ENCODE measurements around the gene POU2F2. TPM values are rescaled to one million over a fixed set of nuclear protein-coding genes. Genes with fewer than 3 reads are reported as not detected.

POU2F2 gene
- polyA plus RNA-seq, 1 experiment = 1.9 TPM

DNA sequence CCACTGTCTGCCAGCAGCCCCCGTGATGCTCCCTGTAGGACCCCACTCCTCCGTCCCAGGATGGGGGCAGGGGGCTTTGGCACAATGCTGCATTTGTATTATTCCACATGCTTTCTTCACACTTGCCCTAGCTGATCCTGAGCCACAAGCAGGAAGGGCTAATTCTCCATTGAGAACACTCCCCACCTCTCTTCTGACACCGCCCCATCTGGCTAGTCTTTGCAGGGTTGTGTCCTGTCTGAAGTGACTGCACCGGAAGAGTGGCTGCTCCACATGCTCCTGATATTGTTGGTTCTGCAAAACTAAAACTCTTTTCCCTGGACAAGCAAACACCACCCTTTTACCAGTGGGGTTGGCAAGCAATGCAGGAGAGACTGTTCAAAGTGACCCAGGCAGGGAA is 38.3 kb downstream of the POU2F2 start:
- TF ChIP-seq, protein P1, sequence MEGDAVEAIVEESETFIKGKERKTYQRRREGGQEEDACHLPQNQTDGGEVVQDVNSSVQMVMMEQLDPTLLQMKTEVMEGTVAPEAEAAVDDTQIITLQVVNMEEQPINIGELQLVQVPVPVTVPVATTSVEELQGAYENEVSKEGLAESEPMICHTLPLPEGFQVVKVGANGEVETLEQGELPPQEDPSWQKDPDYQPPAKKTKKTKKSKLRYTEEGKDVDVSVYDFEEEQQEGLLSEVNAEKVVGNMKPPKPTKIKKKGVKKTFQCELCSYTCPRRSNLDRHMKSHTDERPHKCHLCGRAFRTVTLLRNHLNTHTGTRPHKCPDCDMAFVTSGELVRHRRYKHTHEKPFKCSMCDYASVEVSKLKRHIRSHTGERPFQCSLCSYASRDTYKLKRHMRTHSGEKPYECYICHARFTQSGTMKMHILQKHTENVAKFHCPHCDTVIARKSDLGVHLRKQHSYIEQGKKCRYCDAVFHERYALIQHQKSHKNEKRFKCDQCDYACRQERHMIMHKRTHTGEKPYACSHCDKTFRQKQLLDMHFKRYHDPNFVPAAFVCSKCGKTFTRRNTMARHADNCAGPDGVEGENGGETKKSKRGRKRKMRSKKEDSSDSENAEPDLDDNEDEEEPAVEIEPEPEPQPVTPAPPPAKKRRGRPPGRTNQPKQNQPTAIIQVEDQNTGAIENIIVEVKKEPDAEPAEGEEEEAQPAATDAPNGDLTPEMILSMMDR (IDR thresholded peaks at IDR 0.05; ENCODE audit: low read depth, low read length) = no peak
- no peak overlapping the region for H3K4me3 ChIP-seq (ENCODE audit: low read depth, low read length)
- no peaks in the 10 kb centered on the region; the same call in 1 of the 2 replicates for H3K9me3 ChIP-seq (ENCODE audit: control insufficient read depth, insufficient read depth, low read length)
- CTCF ChIA-PET = interaction anchor here (3.6 kb wide), 1 partner anchor 15 kb away, joined by 16 read pairs; no protein-coding TSS in a partner anchor
- H3K27ac ChIP-seq (ENCODE audit: low read depth, low read length) = no peak overlapping the region
- DNase-seq (ENCODE audit: low read depth, low spot score) = no peak
- no peaks in the 10 kb centered on the region for H3K27me3 ChIP-seq (ENCODE audit: control insufficient read depth, insufficient read depth, low read length)
- POLR2A ChIA-PET = no interaction called here

DNA sequence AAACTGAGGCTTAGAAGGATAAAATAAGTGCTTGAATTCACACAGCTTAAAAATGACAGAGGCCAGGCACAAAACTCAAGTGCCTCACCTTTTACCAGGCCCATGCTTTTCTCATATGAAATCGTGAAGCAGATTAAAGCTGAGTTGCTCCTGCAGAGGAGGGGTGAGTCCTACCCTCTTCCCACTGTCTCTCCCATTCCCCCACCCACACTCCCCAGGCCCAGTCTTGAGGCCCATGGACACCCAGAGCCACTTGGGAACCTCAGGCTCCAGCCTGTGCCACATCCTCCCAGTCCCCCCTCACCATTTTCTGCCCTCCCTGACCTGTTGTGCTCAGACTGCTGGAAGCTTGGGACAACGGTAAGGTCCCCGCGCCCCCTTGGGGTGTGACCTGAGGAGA is 38.7 kb downstream of the POU2F2 start:
- H3K27me3 ChIP-seq (ENCODE audit: control insufficient read depth, insufficient read depth, low read length) = no peaks in the 10 kb centered on the region
- no peak overlapping the region for H3K4me3 ChIP-seq (ENCODE audit: low read depth, low read length)
- DNase-seq (ENCODE audit: low read depth, low spot score) = no peak
- H3K9me3 ChIP-seq (ENCODE audit: control insufficient read depth, insufficient read depth, low read length) = no peaks in the 10 kb centered on the region; the same call in 1 of the 2 replicates
- POLR2A ChIA-PET = no interaction called here
- TF ChIP-seq, protein P1 (IDR thresholded peaks at IDR 0.05; ENCODE audit: low read depth, low read length) = no peak
- no peak overlapping the region for H3K27ac ChIP-seq (ENCODE audit: low read depth, low read length)
- CTCF ChIA-PET = interaction anchor here (3.6 kb wide), 1 partner anchor 15 kb away, joined by 16 read pairs; no protein-coding TSS in a partner anchor

DNA sequence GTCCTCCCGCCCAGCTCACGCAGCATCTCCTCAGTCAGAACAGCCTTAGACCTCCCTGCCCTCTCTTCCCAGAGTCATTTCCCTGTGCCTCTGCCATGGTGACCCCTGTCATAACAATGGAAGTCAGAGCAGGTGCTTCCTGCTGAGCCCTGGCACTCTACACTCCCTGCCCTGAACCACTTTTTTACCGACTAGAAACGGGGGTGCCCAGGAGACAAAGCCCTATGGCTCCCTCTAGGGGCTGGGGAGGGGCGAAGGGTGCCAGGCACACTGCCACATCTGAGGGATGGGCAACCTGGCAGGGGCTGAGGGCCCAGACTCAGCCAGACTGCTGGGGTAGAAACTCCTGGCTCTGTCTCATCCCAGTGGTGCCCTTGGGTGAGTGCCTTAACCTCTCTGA is 39.9 kb downstream of the POU2F2 start:
- Histone ChIP-seq H3K9me3 (ENCODE audit: control insufficient read depth, insufficient read depth, low read length) (no peaks in the 10 kb centered on the region; the same call in 1 of the 2 replicates), H3K4me3 (ENCODE audit: low read depth, low read length) (no peak overlapping the region), H3K27ac (ENCODE audit: low read depth, low read length) (no peak overlapping the region), H3K27me3 (ENCODE audit: control insufficient read depth, insufficient read depth, low read length) (no peaks in the 10 kb centered on the region)
- ChIA-PET CTCF (interaction anchor here (1.1 to 1.2 kb wide), 2 partner anchors 10 to 14 kb away, joined by 3 to 8 read pairs; no protein-coding TSS in a partner anchor), POLR2A (interaction anchor here (1.0 kb wide), 1 partner anchor 16 kb away, joined by 3 read pairs; the partner anchor contains the start of gene ZNF574)
- TF ChIP-seq, protein P1 (IDR thresholded peaks at IDR 0.05; ENCODE audit: low read depth, low read length) = peak; percentile 57
- DNase-seq (ENCODE audit: low read depth, low spot score) = no peak

DNA sequence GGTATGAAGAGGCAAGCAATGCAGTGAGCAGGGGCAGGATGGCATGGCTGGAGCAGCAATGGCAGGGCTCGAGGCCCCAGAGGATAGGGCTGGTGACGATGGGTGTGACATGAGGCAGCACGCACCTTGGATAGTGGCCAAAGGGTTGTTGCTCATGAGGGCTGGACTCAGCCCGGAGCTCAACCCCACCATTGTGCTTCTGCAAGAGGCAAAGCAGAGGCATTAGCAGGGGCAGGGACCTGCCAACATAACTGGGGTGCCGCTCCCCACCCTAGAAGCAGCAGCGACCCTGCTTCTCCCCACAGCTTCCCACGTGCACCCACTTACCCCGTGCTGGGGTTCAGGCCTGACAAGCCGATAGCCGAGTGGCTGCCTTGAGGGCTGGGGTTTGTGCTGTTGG is 40.5 kb downstream of the POU2F2 start:
- DNase-seq (ENCODE audit: low read depth, low spot score) = no peak
- ChIA-PET POLR2A (interaction anchor here (1.0 kb wide), 1 partner anchor 16 kb away, joined by 3 read pairs; the partner anchor contains the start of gene ZNF574), CTCF (interaction anchor here (1.1 to 1.2 kb wide), 2 partner anchors 10 to 13 kb away, joined by 3 to 8 read pairs; no protein-coding TSS in a partner anchor)
- TF ChIP-seq, protein P1 (IDR thresholded peaks at IDR 0.05; ENCODE audit: low read depth, low read length) = no peak
- no peaks in the 10 kb centered on the region; the same call in 1 of the 2 replicates for H3K9me3 ChIP-seq (ENCODE audit: control insufficient read depth, insufficient read depth, low read length)
- H3K27ac ChIP-seq (ENCODE audit: low read depth, low read length) = no peak overlapping the region
- no peak overlapping the region for H3K4me3 ChIP-seq (ENCODE audit: low read depth, low read length)
- H3K27me3 ChIP-seq (ENCODE audit: control insufficient read depth, insufficient read depth, low read length) = no peaks in the 10 kb centered on the region

DNA sequence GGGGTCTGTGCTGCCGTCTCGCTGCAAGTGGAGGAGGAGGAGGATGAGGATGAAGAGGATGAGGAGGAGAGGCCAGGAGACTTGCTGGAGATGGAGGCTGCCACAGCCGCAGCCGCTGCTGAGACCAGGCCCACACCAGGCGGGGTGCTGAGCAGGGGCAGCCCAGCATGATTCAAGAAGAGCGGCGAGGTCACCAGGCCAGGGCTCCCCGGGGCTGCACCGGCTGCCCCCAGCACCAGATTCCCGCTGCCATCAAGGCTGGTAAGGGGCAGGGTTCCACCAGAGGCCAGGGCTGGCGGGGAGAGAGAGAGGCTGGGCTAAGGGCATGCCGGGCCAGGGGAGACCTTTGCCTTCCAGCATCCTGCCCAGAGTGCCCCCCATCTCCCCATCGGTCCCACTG is 40.9 kb downstream of the POU2F2 start:
- CTCF ChIA-PET = interaction anchor here (1.1 to 1.2 kb wide), 2 partner anchors 9 to 13 kb away, joined by 3 to 8 read pairs; no protein-coding TSS in a partner anchor
- Histone ChIP-seq H3K9me3 (ENCODE audit: control insufficient read depth, insufficient read depth, low read length) (no peaks in the 10 kb centered on the region; the same call in 1 of the 2 replicates), H3K27ac (ENCODE audit: low read depth, low read length) (no peak overlapping the region), H3K27me3 (ENCODE audit: control insufficient read depth, insufficient read depth, low read length) (no peaks in the 10 kb centered on the region), H3K4me3 (ENCODE audit: low read depth, low read length) (no peak overlapping the region)
- TF ChIP-seq, protein P1 (IDR thresholded peaks at IDR 0.05; ENCODE audit: low read depth, low read length) = no peak
- no peak for DNase-seq (ENCODE audit: low read depth, low spot score)
- POLR2A ChIA-PET = no interaction called here

Data from AG04450 (cell line).